Choroid plexus epithelial cell (primary cell): ENCODE results near the gene SPAG16.

Source experiments
- DNase-seq: peaks from one replicate; pipeline ENCODE4 v3.0.0-alpha.2; 2010; ENCODE audit warnings: low read depth
- H3K4me3 ChIP-seq: 2 replicates; pipeline ENCODE4 v1.5.1; 2011; ENCODE audit warnings: low read depth, mild to moderate bottlenecking, control low read depth, low read length, moderate library complexity
- TF ChIP-seq, protein P1 (sequence below): conservative IDR thresholded peaks from 2 replicates; pipeline ENCODE4 v1.5.1; 2011; ENCODE audit warnings: low read depth, mild to moderate bottlenecking, control low read depth, inconsistent platforms, low read length, moderate library complexity

SPAG16 gene

DNA sequence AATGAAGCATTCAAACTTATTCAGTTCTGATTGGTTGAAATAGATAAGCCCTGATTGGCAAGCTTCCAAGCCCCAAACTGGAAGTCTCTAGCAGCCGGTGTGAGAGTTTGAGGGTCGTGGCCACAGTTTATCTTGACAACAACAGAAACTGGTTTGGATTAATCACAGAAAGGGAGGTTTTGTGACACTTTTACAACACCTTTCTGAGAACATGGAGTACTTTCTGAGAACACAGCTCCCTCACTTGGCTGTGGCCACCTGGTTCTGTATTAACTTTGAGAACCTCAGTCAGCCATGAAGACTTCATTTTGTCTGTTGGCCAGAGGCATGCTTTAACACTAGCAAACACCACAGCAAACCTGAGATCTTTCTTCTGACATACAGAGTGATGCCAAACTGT, 845.9 kb downstream of the SPAG16 start:
- TF ChIP-seq, protein P1, sequence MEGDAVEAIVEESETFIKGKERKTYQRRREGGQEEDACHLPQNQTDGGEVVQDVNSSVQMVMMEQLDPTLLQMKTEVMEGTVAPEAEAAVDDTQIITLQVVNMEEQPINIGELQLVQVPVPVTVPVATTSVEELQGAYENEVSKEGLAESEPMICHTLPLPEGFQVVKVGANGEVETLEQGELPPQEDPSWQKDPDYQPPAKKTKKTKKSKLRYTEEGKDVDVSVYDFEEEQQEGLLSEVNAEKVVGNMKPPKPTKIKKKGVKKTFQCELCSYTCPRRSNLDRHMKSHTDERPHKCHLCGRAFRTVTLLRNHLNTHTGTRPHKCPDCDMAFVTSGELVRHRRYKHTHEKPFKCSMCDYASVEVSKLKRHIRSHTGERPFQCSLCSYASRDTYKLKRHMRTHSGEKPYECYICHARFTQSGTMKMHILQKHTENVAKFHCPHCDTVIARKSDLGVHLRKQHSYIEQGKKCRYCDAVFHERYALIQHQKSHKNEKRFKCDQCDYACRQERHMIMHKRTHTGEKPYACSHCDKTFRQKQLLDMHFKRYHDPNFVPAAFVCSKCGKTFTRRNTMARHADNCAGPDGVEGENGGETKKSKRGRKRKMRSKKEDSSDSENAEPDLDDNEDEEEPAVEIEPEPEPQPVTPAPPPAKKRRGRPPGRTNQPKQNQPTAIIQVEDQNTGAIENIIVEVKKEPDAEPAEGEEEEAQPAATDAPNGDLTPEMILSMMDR: no peak
- DNase-seq: no peak
- H3K4me3 ChIP-seq: no peak overlapping the region

DNA sequence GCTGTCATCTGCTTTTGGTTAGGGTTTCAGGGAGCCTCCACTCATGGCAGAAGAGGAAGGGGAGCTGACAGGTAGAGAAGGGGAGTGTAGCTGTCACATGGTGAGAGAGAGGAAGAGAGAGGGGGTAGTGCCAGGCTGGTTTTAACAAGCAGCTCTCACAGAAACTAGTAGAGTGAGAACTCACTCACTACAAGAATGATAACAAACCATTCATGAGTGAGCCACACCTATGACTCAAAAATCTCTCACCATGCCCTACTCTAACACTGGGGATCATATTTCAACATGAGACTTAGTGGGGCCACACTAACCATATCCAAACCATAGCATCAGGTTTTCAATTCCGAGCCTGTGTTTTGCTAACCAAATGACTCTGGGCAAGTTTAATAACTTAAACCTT, 851.7 kb downstream of the SPAG16 start:
- TF ChIP-seq, protein P1: no peak
- no peak for DNase-seq
- H3K4me3 ChIP-seq: no peak overlapping the region

DNA sequence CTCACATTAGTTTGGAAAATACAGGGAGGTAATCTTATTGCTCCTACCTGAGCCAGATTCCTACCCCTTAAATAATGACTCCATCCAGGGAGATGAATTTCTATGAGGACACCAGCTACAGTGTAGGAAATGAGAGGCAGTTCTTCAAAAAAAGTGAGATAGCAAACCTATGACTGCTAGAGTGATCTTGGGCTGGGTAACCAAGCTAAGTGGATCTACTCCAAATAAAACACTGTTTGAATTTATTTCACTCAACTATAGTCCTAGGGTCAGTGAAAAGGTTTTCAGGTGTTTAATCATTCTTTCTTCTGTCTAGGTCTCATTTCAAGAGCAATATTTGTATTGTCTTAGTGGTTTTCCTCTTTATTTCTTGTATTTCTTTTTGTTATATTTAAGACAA, 854.5 kb downstream of the SPAG16 start:
- DNase-seq: no peak
- TF ChIP-seq, protein P1: no peak
- no peak overlapping the region for H3K4me3 ChIP-seq

DNA sequence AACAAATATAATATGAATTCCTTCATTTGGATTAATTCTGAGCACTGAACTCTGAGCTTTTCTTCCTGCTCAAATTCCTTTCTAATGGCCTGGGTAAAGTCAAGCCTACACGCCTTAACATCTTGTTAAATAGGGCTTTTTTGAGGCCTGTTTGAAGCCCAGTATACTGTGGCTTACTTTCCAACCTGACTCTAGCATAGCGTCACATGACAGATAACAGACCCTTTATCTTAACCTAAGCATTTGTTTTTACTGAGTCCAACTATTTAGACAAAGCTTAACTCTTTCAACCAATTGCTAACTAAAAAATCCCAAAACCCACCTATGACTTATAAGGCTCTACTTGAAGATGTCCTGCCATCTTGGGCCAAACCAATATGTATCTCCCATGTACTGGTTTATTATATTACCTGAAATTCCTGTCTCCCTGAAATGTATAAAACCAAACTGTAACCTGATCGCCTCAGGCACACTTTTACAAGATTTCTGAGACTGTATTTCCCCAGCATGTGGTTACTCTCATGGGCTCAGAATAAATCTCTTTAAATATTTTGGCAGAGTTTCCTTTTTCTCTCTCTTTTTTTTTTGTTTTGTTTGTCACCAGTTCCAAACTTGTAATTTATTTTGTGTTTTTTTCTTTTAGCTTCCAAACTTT, 855.5 kb downstream of the SPAG16 start:
- H3K4me3 ChIP-seq: no peak overlapping the region
- no peak for DNase-seq
- TF ChIP-seq, protein P1: no peak

DNA sequence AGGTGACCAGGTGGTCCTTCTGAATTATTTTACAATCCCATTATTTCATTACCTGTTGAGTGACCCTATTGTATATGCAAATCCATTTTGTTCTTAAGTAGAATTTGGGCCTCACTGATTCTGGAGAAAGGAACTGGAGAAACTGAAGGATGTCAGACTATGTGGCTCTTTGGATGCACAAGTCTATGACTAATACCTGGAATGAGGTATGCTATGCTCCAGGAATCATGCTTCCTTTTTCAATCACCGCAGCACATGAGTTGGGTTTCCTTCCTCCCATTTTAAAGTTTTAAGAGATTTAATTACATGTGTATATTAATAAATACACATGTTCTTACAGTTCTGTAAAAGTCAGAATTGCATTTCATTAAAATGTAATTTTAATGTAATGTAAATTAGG, 872.7 kb downstream of the SPAG16 start:
- TF ChIP-seq, protein P1: no peak
- no peak for DNase-seq
- H3K4me3 ChIP-seq: no peak overlapping the region

DNA sequence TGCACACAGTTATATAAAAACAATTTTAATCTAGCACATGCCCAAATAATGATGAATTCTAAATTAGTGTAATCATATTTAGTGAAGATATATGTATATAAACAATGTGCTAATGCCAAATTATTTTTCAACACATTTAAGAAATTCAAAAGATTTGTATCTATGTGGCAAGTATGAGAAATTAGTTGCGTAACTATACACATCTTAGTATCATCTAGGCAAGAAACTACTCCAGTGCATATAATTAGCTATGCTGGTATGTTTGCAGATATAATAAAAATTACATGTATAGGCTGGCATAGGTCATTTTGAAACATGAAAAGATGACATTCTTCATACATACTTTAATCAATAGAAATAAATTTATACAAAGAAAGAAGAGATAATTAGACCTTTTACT, 874.6 kb downstream of the SPAG16 start:
- no peak for DNase-seq
- H3K4me3 ChIP-seq: no peak overlapping the region
- TF ChIP-seq, protein P1: no peak

DNA sequence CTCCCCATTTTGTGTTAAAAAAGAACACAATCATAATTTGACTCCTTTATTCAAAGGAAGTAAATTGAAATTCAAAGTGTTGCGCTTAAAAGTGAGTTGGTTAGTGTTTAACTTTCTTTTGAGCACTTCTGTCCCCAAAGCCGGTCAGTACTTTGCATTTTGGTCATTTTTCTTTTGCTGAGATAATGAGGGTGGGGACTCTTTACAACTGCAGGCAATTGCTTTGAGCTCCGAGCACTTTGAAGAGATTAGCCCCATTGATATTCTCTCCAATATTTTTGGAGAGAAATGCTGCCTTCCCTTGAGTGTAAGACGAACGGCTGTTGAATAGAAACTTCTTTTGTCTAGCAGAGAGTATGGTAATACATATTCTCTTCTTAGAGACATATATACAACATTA, 885.0 kb downstream of the SPAG16 start:
- no peak for DNase-seq
- TF ChIP-seq, protein P1: no peak
- H3K4me3 ChIP-seq: no peak overlapping the region
